ENCODE measurements around the gene XCL1.

Gene XCL1

DNA sequence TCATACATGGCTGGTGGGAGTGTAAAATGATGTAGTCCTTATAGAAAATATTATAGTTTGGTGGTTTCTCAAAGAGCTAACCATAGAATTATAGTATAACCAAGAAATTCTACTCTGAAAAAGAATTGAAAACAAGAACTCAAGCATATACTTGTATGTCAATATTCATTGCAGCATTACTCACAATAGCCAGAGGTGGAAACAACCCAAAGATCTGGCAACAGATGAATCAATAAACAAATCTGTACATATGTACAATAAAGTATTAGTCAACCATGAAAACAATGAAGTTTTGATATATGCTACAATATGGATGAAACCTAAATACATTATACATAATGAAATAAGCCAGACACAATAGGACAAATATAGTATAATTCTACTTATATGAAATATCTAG, 29.7 kb downstream of the XCL1 start:
- no peak for DNase-seq (ENCODE audit: low read depth)

DNA sequence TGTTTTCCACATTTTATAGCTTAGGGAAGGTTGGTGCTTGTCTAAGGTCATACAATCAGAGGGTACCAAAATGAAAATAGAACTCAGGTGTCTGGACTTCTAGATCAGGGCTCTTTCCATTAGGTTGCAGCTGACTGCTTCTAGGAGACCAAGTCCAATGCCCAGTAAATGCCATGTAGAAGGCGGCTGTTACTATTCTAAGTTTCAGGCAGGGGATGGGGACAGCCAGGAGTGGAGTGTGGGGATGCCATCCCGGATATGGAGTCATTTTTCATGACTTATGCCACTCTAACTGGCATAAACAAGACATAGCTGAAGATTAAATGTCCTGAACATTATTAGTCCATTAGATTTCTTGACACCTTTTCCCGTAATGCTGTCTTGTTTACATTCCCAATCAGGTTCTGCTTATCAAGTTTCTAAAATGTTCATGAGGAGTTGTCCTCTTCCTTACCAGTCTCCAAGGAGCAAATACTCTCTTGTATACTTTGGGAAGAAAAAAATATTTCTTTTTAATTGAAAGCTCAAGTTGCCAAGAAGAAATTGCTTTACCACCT, 31.5 kb downstream of the XCL1 start:
- DNase-seq (ENCODE audit: low read depth), result no peak

DNA sequence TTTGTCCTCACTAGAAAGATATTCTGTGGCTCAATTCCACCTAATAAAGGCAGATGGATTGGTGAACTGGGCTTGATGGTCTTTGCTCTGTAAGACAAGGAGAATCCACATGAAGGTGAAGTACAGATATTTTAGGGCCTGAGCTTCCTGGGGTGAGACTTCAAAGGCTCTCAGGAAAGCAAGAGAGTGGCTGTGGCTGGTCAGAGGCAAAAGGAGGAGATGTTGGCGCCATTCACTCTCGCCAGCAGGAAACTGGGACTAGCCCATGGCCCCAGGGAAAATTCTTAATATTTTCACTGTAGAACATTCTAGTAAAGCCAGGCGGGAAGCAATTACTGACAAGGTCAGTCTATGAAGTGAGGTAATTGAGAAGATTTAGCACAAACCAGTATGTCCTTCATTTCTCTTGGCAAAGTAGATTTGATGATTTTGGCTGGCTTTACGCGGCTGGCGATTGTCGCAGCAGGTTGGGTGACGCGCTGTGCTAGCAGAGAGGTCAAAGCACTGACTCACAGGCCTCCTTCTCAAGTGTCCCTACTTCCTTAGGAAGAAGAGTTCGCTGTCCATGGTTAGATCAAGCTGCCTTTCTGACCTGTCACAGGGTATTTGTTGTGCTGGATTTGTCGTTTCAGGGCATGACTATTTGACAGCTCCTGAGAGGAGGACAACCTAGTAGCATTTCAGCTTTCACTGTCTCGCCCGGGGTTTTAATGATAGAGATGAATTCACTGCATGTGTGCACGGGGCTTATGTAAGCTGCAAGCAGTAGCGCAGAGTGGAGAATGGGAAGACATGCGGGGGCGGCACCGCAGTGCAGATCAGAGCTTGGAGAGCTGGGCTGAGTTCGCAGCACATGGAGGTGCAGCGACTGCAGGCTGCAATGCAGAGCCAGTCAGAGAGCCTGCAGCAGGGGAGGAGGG, 32.7 kb downstream of the XCL1 start:
- DNase-seq (ENCODE audit: low read depth), result no peak

DNA sequence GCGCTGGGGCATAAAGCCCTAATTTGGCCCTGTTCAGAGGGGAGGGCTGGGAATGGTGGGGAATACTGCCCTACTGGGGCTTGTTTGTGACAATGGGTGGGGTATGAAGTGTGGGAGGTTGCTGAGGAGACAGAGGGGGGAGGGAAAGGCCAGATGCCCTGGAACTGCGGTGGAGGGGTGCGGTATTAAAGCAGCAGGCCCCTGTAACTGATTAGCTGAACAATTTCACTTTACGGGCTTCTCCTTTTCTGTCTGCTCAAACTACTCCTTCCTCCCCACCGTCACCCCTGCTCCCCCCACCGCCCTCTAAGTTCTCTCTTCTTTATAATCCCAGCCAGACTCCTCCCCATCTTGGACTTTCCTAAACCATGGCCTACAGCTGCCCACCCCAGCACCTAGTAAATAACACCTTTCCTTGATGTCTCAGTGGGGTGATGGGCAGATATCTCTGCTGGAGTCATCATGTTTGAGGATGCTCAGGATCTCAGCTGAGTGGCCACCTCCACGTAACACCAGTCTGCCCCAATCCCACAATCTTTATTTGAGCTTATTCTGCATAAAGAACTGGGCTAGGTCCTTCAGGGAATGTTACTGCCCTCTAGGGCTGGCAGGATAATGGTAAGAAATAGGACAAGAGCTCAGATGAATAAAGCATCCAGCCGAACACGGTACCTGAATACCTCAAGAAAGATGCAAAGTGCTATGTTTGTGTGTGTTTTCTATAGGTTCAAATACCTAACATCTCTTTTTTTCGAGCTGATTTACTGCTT, 33.5 kb downstream of the XCL1 start:
- no peak for DNase-seq (ENCODE audit: low read depth)

DNA sequence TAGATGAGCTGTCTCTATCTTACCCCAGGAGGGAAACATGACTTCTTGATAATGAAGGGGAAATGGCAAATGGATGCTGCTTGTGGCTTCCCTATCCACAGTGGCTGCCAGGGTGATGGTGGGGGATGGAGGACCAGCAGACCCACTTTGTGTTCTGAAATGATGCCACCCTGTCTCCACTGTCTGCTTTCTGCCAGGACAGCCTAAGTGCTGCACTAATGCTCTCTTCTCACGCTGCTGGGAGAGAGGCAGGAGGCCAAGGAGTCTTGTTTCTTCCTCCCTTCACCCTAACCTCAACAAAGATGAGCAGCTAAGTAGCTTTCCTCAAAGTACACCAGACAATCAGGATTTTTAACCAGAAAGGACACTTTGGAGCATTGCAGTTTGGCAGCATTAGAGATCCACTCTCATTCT, 36.6 kb downstream of the XCL1 start:
- no peak for DNase-seq (ENCODE audit: low read depth)

DNA sequence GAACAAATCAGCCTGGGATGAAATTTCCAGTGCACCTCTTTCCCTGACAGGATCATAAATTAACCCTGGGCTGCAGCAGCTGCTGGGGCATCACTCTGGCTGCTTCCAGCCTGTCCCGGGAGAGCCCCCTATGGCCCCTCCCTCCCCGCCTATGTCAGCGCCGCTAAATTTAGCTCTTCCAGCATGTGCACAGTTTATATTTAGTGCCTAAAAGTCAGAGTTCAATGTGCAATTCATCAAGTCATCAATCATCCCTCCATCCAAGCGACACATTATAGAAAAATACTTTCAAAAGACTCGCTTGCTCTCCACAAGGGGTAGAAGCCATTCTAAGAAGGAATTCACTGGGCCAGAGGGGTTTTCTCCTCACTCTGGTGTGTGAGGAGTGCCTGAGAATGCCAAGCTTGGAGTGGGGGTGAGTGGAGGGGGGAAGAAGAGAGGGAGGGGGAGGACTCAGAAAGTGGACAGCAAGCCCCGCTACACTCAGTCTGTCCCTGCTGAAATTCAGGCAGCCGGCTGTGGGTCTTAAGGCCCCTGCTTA, 37.4 kb downstream of the XCL1 start:
- no peak for DNase-seq (ENCODE audit: low read depth)

DNA sequence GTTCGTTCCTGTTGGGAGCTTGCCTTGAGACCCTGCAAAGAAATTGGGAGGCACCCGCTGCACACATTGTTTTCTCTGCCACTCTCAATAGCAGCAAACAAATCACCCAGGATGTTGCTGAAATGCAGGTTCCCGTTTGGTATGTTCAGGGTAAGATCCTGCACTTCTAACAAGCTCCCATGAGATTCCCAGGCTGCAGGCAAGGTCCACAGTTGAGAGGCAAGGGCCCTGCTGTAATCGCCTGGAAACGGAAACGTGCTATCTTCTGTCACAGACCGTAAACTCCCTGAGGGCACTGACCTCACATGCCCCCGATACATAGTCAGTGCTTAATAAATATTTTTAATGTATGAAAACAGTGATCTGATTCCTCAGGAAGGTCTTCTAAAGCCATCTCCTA, 37.8 kb downstream of the XCL1 start:
- no peak for DNase-seq (ENCODE audit: low read depth)

DNA sequence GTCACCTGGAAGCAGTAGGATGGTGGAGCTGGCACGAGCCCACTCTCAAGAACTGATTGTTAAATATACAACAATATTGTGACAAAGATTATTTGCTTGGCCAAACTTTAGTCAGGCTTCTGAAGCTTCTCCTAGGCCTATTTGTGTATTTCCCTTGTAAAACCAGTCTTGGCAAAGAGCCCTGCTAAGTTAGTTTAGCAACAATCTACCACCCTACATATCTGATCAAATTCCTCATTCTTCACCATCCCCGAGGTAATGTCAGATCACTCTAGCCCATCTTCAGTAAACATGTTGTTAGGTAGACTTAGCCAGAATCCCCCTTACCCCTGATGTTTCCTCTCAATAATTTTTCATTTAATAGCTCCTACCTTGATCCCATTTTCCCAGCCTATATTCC, 39.6 kb downstream of the XCL1 start:
- DNase-seq (ENCODE audit: low read depth), result no peak

DNA sequence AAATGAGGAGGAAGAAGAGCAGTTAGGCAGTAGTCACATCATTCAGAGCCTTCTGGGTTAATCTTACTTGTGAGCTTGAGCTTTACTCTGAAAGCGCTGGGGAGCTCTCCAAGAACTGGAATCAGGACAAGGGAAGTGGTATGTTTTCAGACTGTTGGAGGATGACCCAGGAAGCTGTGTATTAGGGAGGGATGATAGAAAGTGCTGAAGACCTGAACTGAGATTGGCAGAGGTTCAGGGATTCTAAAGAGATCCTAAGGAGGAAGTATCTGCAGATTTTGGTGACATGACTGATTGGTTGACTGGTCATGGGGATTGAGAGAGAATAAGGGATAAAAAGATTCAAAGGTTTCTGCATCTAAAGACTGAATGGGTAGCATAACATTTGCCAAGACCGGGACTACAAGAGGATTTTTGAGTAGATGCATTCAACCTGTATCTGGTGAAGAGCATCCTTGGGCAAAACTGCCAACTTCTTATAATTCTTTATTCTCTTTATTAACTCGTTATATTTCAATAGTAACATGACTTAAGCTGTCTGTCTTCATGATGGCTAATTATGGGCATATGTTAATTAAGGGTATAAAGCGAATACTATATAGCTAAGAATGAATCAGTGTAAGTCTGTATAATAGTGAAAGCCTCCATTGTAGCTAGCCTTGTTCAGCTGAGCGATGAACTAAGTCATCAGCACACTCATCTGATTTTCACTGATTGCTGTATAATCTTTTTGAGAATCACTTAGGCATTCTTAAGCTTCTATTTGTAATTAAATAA, 41.8 kb downstream of the XCL1 start:
- DNase-seq (ENCODE audit: low read depth), result no peak

DNA sequence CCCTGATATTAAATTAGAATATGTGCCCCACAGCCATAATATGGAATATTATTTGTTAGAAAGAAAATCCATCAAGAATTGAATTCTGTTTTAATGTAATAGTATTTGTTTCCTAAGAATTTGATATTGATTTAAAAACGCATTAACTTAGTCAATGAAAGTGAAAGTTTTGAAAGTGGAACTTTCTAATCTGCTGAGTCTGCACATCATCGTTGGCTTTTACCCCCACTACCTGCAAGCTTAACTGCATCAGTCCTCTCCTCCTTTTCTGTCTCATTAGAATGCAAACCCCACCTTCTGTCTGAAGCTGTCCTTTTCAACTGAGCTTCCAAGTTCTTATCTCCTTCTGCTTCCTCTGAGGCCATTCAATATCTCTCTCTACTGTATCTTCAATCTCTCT, 42.5 kb downstream of the XCL1 start:
- DNase-seq (ENCODE audit: low read depth), result no peak

DNA sequence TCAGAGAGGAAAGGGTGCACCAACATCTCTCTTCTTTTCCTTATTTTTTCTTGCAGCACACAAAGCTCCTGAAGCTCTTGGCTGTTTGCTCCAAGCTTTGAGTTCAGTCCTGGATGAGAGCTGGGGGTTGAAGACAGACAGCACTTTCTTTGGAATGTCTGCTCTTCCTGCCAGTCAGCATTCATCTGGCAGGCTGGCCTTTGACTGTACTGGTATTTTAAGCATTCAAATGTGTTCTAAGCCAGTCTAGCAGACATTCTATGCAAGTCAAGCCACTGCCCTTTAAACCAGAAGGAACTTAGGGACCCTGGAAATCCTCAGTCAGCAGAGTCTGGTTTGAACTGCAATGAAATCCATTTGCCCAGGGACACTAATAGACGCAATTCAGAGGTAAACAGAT, 45.0 kb downstream of the XCL1 start:
- no peak for DNase-seq (ENCODE audit: low read depth)

DNA sequence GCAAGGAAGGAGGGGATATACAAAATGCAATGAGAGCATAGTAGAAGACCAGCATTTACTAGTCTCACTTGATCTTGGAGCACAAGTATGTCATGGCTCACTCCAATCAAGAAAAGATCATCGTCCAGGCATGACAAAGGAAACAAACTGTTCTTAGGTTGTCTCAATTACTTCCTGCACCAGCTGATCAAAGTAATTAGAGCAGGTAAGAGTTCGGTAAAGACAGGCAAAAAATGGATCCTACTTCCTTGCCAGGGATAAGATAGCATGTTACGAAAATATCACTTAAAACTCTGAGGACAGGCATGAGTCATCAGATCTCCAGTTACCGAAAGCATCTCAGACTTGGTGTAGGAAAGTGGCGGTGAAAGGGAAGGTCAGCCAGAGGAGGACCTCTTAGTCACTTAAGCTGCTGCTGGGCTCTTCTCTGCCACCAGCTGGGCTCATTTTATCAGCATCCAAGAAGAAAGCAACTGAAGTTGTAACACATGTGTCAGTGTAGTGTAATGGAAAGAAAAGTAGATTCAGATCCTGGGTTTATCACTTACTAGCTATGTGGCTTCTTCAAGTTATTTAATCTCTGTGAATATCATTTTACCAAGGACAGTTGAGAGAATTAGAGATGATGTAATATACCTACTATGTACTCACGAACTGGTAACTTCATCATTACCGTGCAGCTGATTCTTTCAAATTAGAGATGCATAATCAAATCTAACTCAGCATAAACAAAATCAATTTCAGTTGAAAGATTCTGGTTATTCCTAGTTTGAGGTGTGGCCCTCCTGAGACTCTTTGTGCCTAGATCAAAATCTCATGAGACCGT, 46.8 kb downstream of the XCL1 start:
- DNase-seq (ENCODE audit: low read depth), result no peak

DNA sequence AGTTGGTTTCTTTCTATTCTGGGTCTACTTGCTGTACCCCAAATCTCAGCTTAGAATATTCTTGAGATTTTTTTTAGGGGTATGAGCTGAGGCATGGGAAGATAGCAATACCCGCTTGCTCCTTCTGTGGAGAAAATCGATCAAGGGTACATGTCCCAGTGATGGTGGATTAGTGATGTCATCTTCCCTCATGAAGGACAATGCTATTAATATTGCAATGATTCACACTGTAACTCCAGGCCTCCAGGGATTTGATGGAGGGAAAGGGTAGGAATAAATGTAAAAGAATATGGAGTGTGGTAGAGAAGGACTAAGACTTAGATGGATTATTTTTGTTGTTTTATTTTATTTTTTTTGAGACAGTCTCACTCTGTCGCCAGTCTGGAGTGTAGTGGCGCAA, 47.4 kb downstream of the XCL1 start:
- DNase-seq (ENCODE audit: low read depth), result no peak

DNA sequence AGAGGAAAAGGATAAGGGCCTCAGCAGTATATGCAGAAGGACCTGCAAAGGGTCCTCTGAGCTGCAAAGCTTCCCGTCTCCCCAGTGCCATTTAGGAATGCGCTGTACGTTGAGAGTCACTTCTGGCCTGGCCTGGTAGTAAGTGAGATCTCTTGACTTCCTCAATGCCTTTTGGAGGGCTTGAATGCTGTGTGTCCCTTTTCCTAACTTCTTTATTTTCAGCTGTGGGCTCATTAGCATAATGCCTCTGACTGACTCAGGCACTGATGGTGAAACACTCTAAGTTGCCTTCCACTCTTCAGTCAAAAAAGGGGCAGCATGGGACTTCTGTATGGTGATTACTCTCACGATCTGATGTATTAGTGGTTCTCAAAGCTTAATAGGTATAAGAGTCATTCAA, 49.9 kb downstream of the XCL1 start:
- no peak for DNase-seq (ENCODE audit: low read depth)

DNA sequence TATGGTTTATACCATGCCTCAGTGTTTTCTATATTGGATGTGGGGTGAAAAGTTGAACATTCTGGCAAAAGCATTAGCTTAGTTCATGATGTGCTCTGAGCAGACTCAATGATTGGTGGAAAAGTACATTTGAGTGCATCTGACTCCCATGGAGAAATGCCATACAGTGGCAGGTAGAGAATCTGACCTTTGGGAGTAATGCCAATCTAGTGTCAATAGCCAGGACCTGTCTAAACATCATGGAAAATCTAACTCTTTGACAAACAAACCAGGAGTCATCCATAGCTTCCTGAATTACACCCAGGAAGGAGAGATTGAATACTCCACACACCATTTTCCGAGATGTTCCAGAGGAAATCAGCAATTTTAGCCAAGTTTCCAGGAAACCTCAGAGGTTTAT, 51.0 kb downstream of the XCL1 start:
- DNase-seq (ENCODE audit: low read depth), result no peak

DNA sequence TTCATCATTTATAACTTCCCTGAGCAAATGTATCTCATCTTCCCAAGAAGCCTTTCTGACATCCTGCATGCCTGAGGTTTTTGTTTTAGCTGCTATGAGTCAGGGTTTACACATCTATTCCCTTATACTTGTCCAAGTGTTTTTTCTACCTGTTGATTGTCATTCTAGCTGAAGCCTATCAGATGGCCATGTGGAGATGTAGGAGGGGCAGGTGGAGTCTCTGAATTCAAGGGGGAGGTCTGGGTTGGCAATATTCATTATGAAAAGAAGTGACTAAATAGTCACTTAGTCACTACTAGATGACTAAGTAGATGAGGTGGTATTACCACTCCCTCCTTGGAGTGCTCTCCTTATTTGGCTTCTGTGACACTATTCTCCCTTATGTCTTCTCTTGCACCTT, 52.4 kb downstream of the XCL1 start:
- DNase-seq (ENCODE audit: low read depth), result peak; percentile 13

DNA sequence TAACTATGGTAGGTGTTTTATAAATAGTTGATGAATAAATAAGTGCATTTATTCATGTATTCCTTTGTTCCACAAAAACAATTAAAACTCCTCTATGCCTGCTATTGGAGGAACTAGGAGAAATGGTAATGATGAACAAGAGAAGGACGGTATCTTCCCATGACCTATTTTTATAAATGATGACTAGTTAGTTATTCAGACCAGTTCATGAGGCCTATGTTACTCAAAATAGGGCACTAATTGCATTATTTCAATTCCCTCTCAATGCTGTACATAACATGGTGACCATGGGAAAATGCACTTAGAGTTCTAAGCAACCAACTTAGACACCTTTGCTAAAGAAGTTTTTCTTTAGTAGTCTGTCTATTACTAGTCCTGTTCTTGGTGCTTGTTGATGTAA, 53.1 kb downstream of the XCL1 start:
- DNase-seq (ENCODE audit: low read depth), result no peak
